Psoas muscle (tissue), 8 donors: ENCODE data around the gene ST6GALNAC6. TPM values are rescaled to one million over a fixed set of nuclear protein-coding genes. Genes with fewer than 3 reads are reported as not detected.

Source experiments
- ATAC-seq, 4 donors: fragments of 200-7000 bp; cut with Tn5 transposase; one replicate each; pipeline ENCODE4 v1.9.1; 2020; ENCODE audit warnings: moderate library complexity in 3 of 4, mild to moderate bottlenecking in 2 of 4
- DNase-seq, 2 donors: peaks; one replicate each; pipeline ENCODE4 v3.0.0-alpha.2; 2020
- H3K27ac ChIP-seq: fragments of 200-600 bp; one replicate; pipeline ENCODE4 v1.8.0; 2022
- H3K27me3 ChIP-seq, 3 donors: fragments of 200-600 bp in 1 of 3; one replicate each; pipeline versions ENCODE4 v1.6.1 to v1.8.0; 2013 to 2022; ENCODE audit warnings: low read length in 2 of 3, mild to moderate bottlenecking in 2 of 3, moderate library complexity in 1 of 3; ENCODE audit not compliant: insufficient read depth in 3 of 3
- H3K36me3 ChIP-seq, 2 donors: fragments of 200-600 bp in 1 of 2; one replicate each; pipeline versions ENCODE4 v1.6.1 to v1.8.0; 2013 to 2022; ENCODE audit warnings: low read depth in 1 of 2, mild to moderate bottlenecking in 1 of 2, moderate library complexity in 1 of 2; ENCODE audit not compliant: insufficient read depth in 1 of 2
- H3K4me1 ChIP-seq: fragments of 200-600 bp; one replicate; pipeline ENCODE4 v1.8.0; 2022
- H3K4me3 ChIP-seq: fragments of 200-600 bp; one replicate; pipeline ENCODE4 v1.8.0; 2022; ENCODE audit warnings: mild to moderate bottlenecking
- H3K9me3 ChIP-seq: fragments of 200-600 bp; one replicate; pipeline ENCODE4 v1.8.0; 2022
- WGBS, 3 donors: extraction: QIAGEN DNeasy Blood & Tissue Kit; methylation state at CpG; one replicate each; pipeline versions ENCODE4 v1.1.6 to v1.1.7; 2013; 5-methylcytosine and 5-hydroxymethylcytosine counted together
- intact Hi-C, 2 donors: fragments of 100-400 bp; cut with DNase I; formaldehyde crosslinking; loops; one replicate each; pipeline versions ENCODE4 v1.11.0 to v1.14.2; 2022
- polyA plus RNA-seq, 3 donors: library from polyadenylated mRNA; stranded (reverse); fragments of 200-250 nt; gene quantifications; one replicate each; pipeline ENCODE4 v1.2.3, GENCODE V29; 2013
- total RNA-seq, 4 donors: library from RNA; stranded (reverse); fragmentation: NEBNext Ultra II Directional in 2 of 4; extraction: Animal tissue kit (Norgen Biotek cat#: 25700) in 2 of 4; gene quantifications; one replicate each; pipeline versions ENCODE4 v1.2.1 to v1.2.4, GENCODE V29; 2021 to 2023
- TF ChIP-seq, protein P1 (sequence below): fragments of 200-600 bp; IDR thresholded peaks from one replicate; pipeline ENCODE4 v1.8.0; 2022; ENCODE audit warnings: antibody characterized with exemption
- donor health status: healthy with polysubstance abuse.
- donor health status: DM: no; HTN: no; CAD: no; lungs with moderate emphysema.
- donor health status: Bipolar disorder and iron deficiency.
- donor health status: healthy.
- donor health status: DM: yes; HTN: yes; CAD: no.
- donor health status: DM: no; HTN: no; CAD: no.
- donor health status: DM: no; HTN: no; CAD: no.
- donor health status: DM: yes; HTN: yes; CAD: no.

Gene ST6GALNAC6
- total and polyA plus RNA-seq, 7 donors: 18.5 to 35.5 (median 25.0) TPM

DNA sequence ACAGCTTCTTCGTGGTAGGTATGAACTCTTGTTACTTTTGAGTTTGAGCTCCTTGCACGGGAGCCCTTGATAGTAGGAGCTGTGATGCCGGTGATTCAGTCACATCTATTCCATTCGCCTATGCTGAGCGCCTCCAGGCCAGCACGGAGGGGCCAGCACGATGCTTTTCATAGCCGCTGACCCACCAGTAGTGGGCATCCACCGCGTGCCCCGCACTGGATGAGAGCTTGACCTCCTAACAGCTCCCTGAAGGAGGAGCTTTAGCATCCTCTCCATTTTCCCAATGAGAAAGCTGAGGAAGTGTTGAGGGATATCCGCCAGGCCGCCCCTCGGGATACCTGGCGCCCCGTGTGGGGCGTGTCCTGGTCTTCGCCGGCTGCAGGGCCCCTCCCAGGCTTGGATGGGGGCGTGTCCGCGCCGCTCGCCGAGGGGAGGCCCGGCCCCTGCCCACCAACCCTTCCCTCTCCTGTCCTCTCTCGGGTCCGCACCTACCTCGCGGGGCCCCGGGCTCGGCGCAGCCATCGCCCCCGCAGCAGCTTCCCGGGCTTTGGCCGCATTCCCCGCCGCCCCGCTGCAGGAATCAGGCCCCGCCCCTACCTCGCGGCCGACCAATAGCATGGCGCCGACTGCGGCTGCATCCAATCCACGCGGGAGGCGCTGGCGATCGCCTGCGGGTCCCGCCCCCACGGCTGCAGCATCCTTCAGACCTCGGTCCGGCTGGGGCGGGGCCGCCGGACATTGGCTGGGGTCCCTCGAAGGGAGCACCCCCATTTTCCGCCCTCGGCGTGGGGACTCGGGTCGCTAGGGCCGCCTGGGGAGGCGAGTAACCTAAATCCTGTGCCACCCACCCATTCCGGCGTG lies 31.1 kb upstream of the ST6GALNAC6 start, which contains the start of gene PIP5KL1:
Gene PIP5KL1 (minus strand): TSS at position 547 of the 861 bp plus-strand sequence. CDS start 25 bp downstream, at position 522.
- ATAC-seq: peak; percentile 84 to 94 (median 90)
- intact Hi-C loops: no loop called here
- H3K27ac ChIP-seq: no peak within 1 kb of the TSS
- peaks cover 0 to 59% (median 16%) of the 10 kb centered on the region in 3 donors for H3K27me3 ChIP-seq
- DNase-seq: peak; percentile 87 to 88
- TF ChIP-seq, protein P1, sequence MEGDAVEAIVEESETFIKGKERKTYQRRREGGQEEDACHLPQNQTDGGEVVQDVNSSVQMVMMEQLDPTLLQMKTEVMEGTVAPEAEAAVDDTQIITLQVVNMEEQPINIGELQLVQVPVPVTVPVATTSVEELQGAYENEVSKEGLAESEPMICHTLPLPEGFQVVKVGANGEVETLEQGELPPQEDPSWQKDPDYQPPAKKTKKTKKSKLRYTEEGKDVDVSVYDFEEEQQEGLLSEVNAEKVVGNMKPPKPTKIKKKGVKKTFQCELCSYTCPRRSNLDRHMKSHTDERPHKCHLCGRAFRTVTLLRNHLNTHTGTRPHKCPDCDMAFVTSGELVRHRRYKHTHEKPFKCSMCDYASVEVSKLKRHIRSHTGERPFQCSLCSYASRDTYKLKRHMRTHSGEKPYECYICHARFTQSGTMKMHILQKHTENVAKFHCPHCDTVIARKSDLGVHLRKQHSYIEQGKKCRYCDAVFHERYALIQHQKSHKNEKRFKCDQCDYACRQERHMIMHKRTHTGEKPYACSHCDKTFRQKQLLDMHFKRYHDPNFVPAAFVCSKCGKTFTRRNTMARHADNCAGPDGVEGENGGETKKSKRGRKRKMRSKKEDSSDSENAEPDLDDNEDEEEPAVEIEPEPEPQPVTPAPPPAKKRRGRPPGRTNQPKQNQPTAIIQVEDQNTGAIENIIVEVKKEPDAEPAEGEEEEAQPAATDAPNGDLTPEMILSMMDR: no peak
- 2 to 4% (median 2%) methylated on average over 43 to 70 of the region's 70 CpGs for WGBS, 3 donors
- peaks cover 0 to 4% of the 10 kb centered on the region in 2 donors for H3K36me3 ChIP-seq
- peak within 1 kb of the TSS; percentile 67 for H3K4me3 ChIP-seq
- H3K9me3 ChIP-seq: no peaks in the 10 kb centered on the region
- H3K4me1 ChIP-seq: peaks cover 6% of the 10 kb centered on the region

DNA sequence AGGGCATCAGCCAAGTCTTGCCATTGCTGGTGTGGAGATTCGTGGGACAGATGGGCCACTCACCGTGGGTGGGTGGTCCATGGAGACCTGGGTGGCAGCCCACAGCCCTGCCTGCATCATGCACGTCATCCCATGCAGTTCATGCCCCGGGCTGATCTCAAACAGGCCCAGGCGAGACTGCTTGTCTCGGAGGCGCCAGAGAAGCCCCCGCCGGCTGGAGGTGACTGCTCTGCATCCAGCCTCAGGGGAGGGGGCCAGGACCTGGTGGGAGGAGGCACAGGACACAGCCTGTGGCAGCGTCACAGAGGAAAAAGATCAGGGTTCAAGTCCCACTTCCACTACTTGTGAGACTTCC lies 30.2 kb upstream of the ST6GALNAC6 start:
- DNase-seq (no peak), ATAC-seq (no peak)
- H3K36me3 ChIP-seq: peaks cover 0 to 2% of the 10 kb centered on the region in 2 donors
- TF ChIP-seq, protein P1: no peak
- peaks cover 0 to 62% (median 16%) of the 10 kb centered on the region in 3 donors for H3K27me3 ChIP-seq
- H3K4me1 ChIP-seq: peaks cover 6% of the 10 kb centered on the region
- H3K4me3 ChIP-seq: no peak overlapping the region
- no peaks in the 10 kb centered on the region for H3K9me3 ChIP-seq
- WGBS, 3 donors: 53 to 58% (median 57%) methylated on average over 10 of the region's 10 CpGs
- no peak overlapping the region for H3K27ac ChIP-seq
- intact Hi-C loops: loop anchor here in 1 of 2 donors (10.0 kb wide), 1 partner anchor 145 kb away; the partner anchor contains the start of gene CDK9

DNA sequence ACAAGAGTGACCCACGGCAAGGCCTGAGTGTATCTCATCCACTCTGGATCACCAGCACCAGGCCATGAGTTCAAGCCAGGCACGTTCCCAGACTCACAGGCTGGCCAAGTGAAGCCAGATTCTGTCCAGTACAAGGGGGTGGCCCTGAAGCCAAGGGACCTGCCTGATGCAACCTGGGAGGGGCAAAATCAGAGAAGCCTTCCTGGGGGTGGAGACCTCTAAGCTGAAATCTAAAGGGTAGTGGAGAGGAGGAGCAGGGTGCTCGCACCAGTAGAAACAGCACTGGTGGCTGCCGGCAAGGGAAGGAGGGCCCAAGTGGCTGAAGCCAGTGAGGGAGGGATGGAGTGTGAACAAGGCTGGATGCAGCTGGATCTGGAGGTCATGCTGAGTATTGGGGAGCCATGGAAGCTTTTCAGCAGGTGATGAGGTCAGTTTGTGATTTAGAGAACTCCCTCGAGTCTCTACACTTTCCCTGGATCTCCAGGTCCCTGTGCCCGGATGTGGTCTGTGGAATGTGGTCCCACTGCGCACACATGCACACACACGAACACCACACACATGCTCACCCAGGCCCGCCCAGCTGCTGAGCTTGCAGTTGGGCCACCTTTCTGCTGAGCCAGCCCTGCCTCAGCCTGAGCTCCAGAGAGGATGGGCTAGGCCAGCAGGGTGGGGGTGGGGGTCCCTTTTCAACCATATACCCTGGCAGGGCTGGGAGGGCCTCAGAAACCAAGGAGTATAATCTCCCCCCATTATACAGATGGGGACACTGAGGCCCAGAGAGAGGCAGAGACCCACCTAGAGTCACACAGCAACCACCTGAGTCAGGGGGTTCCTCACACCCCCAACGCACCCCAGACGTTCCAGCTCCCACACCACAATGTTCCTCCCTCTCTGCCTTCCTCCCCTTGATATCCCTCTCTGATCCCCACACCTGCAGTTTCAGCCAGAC lies 29.5 kb upstream of the ST6GALNAC6 start:
- intact Hi-C loops: loop anchor here in 1 of 2 donors (10.0 kb wide), 1 partner anchor 144 kb away; the partner anchor contains the start of gene CDK9

More for the DNA sequence above, 29.5 kb upstream of the ST6GALNAC6 start:
- DNase-seq (no peak), ATAC-seq (no peak)
- no peak overlapping the region for H3K27ac ChIP-seq
- WGBS, 3 donors: 60 to 67% (median 62%) methylated on average over 11 of the region's 11 CpGs
- H3K9me3 ChIP-seq: no peaks in the 10 kb centered on the region
- peaks cover 6% of the 10 kb centered on the region for H3K4me1 ChIP-seq
- TF ChIP-seq, protein P1: no peak
- H3K4me3 ChIP-seq: no peak overlapping the region
- no peaks in the 10 kb centered on the region for H3K36me3 ChIP-seq
- peaks cover 0 to 62% (median 16%) of the 10 kb centered on the region in 3 donors for H3K27me3 ChIP-seq
